Lower leg skin (tissue), 3 donors: ENCODE results near the gene CYP26A1.

Source experiments
- POLR2A ChIP-seq, 2 donors: fragments of 450-650 bp; IDR thresholded peaks; one replicate each; pipeline ENCODE4 v1.6.1; 2016 to 2017; ENCODE audit warnings: antibody characterized with exemption in 2 of 2, mild to moderate bottlenecking in 1 of 2, moderate library complexity in 1 of 2
- TF ChIP-seq, protein P1 (sequence below), 3 donors: fragments of 450-650 bp; IDR thresholded peaks; one replicate each; pipeline ENCODE4 v1.5.1; 2016; ENCODE audit warnings: antibody characterized with exemption in 3 of 3, mild to moderate bottlenecking in 3 of 3, moderate library complexity in 2 of 3

DNA sequence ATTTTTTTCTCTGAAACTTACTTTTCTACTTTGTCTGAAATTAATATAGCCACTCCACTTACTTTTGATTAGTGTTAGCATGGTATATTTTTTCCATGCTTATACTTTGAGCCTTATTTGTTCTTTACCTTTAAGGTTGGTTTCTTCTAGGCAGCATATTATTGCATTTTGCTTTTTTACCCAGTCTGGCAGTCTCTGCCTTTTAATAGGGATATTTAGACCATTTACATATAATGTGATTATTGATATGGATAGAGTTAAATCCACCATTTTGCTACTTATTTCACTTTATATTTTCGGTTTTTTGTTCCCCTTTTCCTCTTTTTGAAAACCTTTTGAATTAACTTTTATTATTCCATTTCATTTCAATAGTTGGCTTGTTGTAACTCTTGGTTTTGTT, 30.3 kb downstream of the CYP26A1 start:
- TF ChIP-seq, protein P1, sequence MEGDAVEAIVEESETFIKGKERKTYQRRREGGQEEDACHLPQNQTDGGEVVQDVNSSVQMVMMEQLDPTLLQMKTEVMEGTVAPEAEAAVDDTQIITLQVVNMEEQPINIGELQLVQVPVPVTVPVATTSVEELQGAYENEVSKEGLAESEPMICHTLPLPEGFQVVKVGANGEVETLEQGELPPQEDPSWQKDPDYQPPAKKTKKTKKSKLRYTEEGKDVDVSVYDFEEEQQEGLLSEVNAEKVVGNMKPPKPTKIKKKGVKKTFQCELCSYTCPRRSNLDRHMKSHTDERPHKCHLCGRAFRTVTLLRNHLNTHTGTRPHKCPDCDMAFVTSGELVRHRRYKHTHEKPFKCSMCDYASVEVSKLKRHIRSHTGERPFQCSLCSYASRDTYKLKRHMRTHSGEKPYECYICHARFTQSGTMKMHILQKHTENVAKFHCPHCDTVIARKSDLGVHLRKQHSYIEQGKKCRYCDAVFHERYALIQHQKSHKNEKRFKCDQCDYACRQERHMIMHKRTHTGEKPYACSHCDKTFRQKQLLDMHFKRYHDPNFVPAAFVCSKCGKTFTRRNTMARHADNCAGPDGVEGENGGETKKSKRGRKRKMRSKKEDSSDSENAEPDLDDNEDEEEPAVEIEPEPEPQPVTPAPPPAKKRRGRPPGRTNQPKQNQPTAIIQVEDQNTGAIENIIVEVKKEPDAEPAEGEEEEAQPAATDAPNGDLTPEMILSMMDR (IDR thresholded peaks at IDR 0.05) = no peak
- no peak for TF ChIP-seq POLR2A (IDR thresholded peaks at IDR 0.05)
